HEK293 (cell line): ENCODE data around the gene HAUS8.

Source experiments
- CTCF ChIA-PET: fragments of 350-600 bp; formaldehyde crosslinking; extraction: SDS; loops from one replicate; lab custom pipeline; 2021; ENCODE audit warnings: antibody characterized with exemption; lab: Yijun Ruan, JAX
- POLR2A ChIA-PET: fragments of 300-600 bp; formaldehyde crosslinking; extraction: SDS; loops from one replicate; lab custom pipeline; 2020; ENCODE audit warnings: antibody characterized with exemption, inconsistent platforms; lab: Yijun Ruan, JAX
- H3K27ac ChIP-seq: fragments of 200-500 bp; sonication (Bioruptor generic); 2 replicates; pipeline ENCODE4 v1.5.1; 2014; ENCODE audit warnings: low read depth, low read length, control low read depth, inconsistent platforms; ENCODE audit errors: extremely low read depth
- H3K36me3 ChIP-seq, 2 experiments: fragments of 200-500 bp in 1 of 2; sonication (Bioruptor generic) in 1 of 2; 1 replicate in 1 of 2; 2 replicates in 1 of 2; pipeline ENCODE4 v1.5.1; 2014 to 2017; ENCODE audit warnings: inconsistent platforms in 2 of 2, low read length in 2 of 2; ENCODE audit not compliant: control insufficient read depth in 2 of 2, insufficient read depth in 1 of 2
- H3K4me1 ChIP-seq: fragments of 200-500 bp; sonication (Bioruptor generic); 2 replicates; pipeline ENCODE4 v1.5.1; 2014; ENCODE audit warnings: mild to moderate bottlenecking, low read length, inconsistent platforms; ENCODE audit not compliant: control insufficient read depth, insufficient read depth
- H3K4me3 ChIP-seq: 2 replicates; pipeline ENCODE4 v1.5.1; 2011; ENCODE audit warnings: low read depth, mild to moderate bottlenecking, control low read depth, low read length, moderate library complexity
- H3K9me3 ChIP-seq: fragments of 200-500 bp; sonication (Bioruptor generic); 2 replicates; pipeline ENCODE4 v1.5.1; 2014; ENCODE audit warnings: low read depth, low read length, inconsistent platforms; ENCODE audit not compliant: control insufficient read depth, insufficient read depth
- MYNN ChIP-seq: fragments of 450-650 bp; formaldehyde crosslinking; IDR thresholded peaks from 2 replicates; pipeline ENCODE4 v1.5.1; 2016; ENCODE audit warnings: missing biosample characterization, missing genetic modification characterization, borderline replicate concordance
- YY1 ChIP-seq: fragments of 450-650 bp; formaldehyde crosslinking; IDR thresholded peaks from 2 replicates; pipeline ENCODE4 v1.5.1; 2018; ENCODE audit warnings: missing biosample characterization, missing genetic modification characterization
- ZFP3 ChIP-seq: fragments of 450-650 bp; formaldehyde crosslinking; IDR thresholded peaks from 2 replicates; pipeline ENCODE4 v1.5.1; 2016; ENCODE audit warnings: low read depth, missing biosample characterization, missing genetic modification characterization
- ZNF132 ChIP-seq: fragments of 450-650 bp; formaldehyde crosslinking; IDR thresholded peaks from 2 replicates; pipeline ENCODE4 v1.5.1; 2017; ENCODE audit warnings: missing biosample characterization, missing genetic modification characterization, borderline replicate concordance
- ZNF239 ChIP-seq: fragments of 450-650 bp; formaldehyde crosslinking; IDR thresholded peaks from 2 replicates; pipeline ENCODE4 v1.5.1; 2016; ENCODE audit warnings: missing biosample characterization, missing genetic modification characterization
- ZNF488 ChIP-seq: fragments of 450-650 bp; formaldehyde crosslinking; IDR thresholded peaks from 2 replicates; pipeline ENCODE4 v1.5.1; 2016; ENCODE audit warnings: missing biosample characterization, missing genetic modification characterization
- ZNF707 ChIP-seq: fragments of 450-650 bp; formaldehyde crosslinking; IDR thresholded peaks from 2 replicates; pipeline ENCODE4 v1.5.1; 2016; ENCODE audit warnings: missing biosample characterization, missing genetic modification characterization
- ZNF776 ChIP-seq: fragments of 450-650 bp; formaldehyde crosslinking; IDR thresholded peaks from 2 replicates; pipeline ENCODE4 v1.5.0; 2017; ENCODE audit warnings: missing biosample characterization, missing genetic modification characterization, borderline replicate concordance
- TF ChIP-seq, protein P1 (sequence below): fragments of 450-650 bp; formaldehyde crosslinking; IDR thresholded peaks from 2 replicates; pipeline ENCODE4 v1.5.1; 2016; ENCODE audit warnings: missing biosample characterization, missing genetic modification characterization

Gene HAUS8

GRCh38 chr19:17101686-17102628 lies 26.7 kb upstream of the HAUS8 start:
- Histone ChIP-seq H3K36me3 (peaks cover 7 to 20% of the 10 kb centered on the region in 2 experiments; a peak in 2 of 3 replicates), H3K4me3 (no peak overlapping the region), H3K4me1 (no peaks in the 10 kb centered on the region)
- ChIA-PET POLR2A (interaction anchor here (0.7 to 0.9 kb wide), 2 partner anchors 25 to 694 kb away, joined by 3 to 4 read pairs; no protein-coding TSS in a partner anchor), CTCF (interaction anchor here (1.0 kb wide), 2 partner anchors 14 to 138 kb away, joined by 3 read pairs; no protein-coding TSS in a partner anchor)
- TF ChIP-seq ZNF132 (tag by site-specific recombination) (no peak), ZNF776 (tag by site-specific recombination) (no peak), ZNF707 (tag by site-specific recombination) (no peak)
- TF ChIP-seq, protein P1, sequence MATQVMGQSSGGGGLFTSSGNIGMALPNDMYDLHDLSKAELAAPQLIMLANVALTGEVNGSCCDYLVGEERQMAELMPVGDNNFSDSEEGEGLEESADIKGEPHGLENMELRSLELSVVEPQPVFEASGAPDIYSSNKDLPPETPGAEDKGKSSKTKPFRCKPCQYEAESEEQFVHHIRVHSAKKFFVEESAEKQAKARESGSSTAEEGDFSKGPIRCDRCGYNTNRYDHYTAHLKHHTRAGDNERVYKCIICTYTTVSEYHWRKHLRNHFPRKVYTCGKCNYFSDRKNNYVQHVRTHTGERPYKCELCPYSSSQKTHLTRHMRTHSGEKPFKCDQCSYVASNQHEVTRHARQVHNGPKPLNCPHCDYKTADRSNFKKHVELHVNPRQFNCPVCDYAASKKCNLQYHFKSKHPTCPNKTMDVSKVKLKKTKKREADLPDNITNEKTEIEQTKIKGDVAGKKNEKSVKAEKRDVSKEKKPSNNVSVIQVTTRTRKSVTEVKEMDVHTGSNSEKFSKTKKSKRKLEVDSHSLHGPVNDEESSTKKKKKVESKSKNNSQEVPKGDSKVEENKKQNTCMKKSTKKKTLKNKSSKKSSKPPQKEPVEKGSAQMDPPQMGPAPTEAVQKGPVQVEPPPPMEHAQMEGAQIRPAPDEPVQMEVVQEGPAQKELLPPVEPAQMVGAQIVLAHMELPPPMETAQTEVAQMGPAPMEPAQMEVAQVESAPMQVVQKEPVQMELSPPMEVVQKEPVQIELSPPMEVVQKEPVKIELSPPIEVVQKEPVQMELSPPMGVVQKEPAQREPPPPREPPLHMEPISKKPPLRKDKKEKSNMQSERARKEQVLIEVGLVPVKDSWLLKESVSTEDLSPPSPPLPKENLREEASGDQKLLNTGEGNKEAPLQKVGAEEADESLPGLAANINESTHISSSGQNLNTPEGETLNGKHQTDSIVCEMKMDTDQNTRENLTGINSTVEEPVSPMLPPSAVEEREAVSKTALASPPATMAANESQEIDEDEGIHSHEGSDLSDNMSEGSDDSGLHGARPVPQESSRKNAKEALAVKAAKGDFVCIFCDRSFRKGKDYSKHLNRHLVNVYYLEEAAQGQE (tag by site-specific recombination): 0 out of 2 replicates have a peak, but pooled peaks have one; percentile 24
- TF ChIP-seq, all 188 proteins: peak for 1
- no peak overlapping the region for H3K27ac ChIP-seq
- no peaks in the 10 kb centered on the region for H3K9me3 ChIP-seq

- H3K4me1 ChIP-seq: no peaks in the 10 kb centered on the region
- TF ChIP-seq YY1 (tag by site-specific recombination): no peak
- TF ChIP-seq MYNN: no peak
- H3K9me3 ChIP-seq: no peaks in the 10 kb centered on the region
- peaks cover 7 to 17% of the 10 kb centered on the region in 2 experiments; a peak in 2 of 3 replicates for H3K36me3 ChIP-seq
- H3K27ac ChIP-seq: no peak overlapping the region
- H3K4me3 ChIP-seq: no peak overlapping the region
- CTCF ChIA-PET: interaction anchor here (0.7 kb wide), 1 partner anchor 161 kb away, joined by 8 read pairs; no protein-coding TSS in a partner anchor
- POLR2A ChIA-PET: no interaction called here
Measured at GRCh38 chr19:17098326-17098725, 23.1 kb upstream of the HAUS8 start.

- peaks cover 3 to 12% of the 10 kb centered on the region in 2 experiments; a peak in 2 of 3 replicates for H3K36me3 ChIP-seq
- TF ChIP-seq ZNF239: 0 out of 2 replicates have a peak, but pooled peaks have one; percentile 38
- TF ChIP-seq ZNF488 (tag by site-specific recombination): no peak
- peak; percentile 90 for TF ChIP-seq ZFP3
- CTCF ChIA-PET: interaction anchor here (0.7 kb wide), 1 partner anchor 162 kb away, joined by 8 read pairs; no protein-coding TSS in a partner anchor
Measured at GRCh38 chr19:17097593-17098126, 22.4 kb upstream of the HAUS8 start.

More at GRCh38 chr19:17097593-17098126, 22.4 kb upstream of the HAUS8 start:
- no peak overlapping the region for H3K4me3 ChIP-seq
- H3K27ac ChIP-seq: no peak overlapping the region
- POLR2A ChIA-PET: no interaction called here
- H3K9me3 ChIP-seq: no peaks in the 10 kb centered on the region
- no peaks in the 10 kb centered on the region for H3K4me1 ChIP-seq
